ENCODE measurements around the gene MAGI3.

DNA sequence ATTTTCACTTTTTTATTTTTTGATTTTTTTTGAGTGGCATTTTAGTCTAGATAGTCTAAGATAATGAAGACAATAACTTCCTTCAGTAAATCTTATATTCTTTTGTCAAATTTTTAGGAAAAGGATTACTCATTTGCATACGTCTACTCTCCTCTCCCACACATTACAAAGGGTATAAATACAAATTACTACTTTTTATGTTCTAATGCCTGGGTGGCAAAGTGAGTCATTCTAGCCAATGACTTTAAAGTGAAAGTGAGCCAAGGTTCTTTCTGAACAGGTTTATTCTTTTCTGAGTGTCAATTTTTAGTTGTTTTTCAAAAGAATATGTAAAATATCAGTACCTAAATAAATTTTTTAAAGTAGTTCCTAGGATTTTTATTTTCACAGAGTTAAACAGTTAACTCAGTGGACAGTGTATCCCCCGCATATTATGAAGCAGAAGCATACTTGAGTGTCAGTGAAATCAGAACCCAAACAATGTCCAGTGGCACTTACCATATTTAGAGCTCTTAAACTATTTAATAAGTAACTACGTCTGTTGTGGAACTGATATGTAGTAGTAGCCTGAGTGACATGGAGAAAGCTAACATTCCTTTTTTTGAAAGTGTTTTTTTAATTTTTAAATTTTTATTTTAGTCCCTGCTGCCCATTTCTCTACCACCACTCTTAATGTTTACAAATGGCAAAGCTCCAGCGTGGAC lies 227.3 kb downstream of the MAGI3 start:
- TF ChIP-seq, protein P1, sequence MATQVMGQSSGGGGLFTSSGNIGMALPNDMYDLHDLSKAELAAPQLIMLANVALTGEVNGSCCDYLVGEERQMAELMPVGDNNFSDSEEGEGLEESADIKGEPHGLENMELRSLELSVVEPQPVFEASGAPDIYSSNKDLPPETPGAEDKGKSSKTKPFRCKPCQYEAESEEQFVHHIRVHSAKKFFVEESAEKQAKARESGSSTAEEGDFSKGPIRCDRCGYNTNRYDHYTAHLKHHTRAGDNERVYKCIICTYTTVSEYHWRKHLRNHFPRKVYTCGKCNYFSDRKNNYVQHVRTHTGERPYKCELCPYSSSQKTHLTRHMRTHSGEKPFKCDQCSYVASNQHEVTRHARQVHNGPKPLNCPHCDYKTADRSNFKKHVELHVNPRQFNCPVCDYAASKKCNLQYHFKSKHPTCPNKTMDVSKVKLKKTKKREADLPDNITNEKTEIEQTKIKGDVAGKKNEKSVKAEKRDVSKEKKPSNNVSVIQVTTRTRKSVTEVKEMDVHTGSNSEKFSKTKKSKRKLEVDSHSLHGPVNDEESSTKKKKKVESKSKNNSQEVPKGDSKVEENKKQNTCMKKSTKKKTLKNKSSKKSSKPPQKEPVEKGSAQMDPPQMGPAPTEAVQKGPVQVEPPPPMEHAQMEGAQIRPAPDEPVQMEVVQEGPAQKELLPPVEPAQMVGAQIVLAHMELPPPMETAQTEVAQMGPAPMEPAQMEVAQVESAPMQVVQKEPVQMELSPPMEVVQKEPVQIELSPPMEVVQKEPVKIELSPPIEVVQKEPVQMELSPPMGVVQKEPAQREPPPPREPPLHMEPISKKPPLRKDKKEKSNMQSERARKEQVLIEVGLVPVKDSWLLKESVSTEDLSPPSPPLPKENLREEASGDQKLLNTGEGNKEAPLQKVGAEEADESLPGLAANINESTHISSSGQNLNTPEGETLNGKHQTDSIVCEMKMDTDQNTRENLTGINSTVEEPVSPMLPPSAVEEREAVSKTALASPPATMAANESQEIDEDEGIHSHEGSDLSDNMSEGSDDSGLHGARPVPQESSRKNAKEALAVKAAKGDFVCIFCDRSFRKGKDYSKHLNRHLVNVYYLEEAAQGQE (IDR thresholded peaks at IDR 0.05; ENCODE audit: insufficient read depth in 1 of 2, low read depth in 2 of 2, low read length in 2 of 2), result no peak
- TF ChIP-seq POLR2AphosphoS5 (IDR thresholded peaks at IDR 0.05; ENCODE audit: low read depth, low read length) (no peak), SIN3A (IDR thresholded peaks at IDR 0.05; ENCODE audit: borderline replicate concordance, insufficient read depth, low read length) (no peak), TAF1 (IDR thresholded peaks at IDR 0.05; ENCODE audit: borderline replicate concordance, insufficient read depth, low read length) (no peak), FOXP2 (optimal IDR thresholded peaks at IDR 0.05; ENCODE audit: borderline replicate concordance, extremely low read depth, extremely low read length, insufficient read depth) (no peak)

Measured in PFSK-1 (cell line).